ENCODE measurements around the gene PGS1.
"Not testable (repeated sequence)": the region's sequence is repeated elsewhere in the genome, so short reads cannot be mapped to it uniquely, and the experiment has no call there.

The PGS1 gene, protein sequence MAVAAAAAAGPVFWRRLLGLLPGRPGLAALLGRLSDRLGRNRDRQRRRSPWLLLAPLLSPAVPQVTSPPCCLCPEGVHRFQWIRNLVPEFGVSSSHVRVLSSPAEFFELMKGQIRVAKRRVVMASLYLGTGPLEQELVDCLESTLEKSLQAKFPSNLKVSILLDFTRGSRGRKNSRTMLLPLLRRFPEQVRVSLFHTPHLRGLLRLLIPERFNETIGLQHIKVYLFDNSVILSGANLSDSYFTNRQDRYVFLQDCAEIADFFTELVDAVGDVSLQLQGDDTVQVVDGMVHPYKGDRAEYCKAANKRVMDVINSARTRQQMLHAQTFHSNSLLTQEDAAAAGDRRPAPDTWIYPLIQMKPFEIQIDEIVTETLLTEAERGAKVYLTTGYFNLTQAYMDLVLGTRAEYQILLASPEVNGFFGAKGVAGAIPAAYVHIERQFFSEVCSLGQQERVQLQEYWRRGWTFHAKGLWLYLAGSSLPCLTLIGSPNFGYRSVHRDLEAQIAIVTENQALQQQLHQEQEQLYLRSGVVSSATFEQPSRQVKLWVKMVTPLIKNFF

DNA sequence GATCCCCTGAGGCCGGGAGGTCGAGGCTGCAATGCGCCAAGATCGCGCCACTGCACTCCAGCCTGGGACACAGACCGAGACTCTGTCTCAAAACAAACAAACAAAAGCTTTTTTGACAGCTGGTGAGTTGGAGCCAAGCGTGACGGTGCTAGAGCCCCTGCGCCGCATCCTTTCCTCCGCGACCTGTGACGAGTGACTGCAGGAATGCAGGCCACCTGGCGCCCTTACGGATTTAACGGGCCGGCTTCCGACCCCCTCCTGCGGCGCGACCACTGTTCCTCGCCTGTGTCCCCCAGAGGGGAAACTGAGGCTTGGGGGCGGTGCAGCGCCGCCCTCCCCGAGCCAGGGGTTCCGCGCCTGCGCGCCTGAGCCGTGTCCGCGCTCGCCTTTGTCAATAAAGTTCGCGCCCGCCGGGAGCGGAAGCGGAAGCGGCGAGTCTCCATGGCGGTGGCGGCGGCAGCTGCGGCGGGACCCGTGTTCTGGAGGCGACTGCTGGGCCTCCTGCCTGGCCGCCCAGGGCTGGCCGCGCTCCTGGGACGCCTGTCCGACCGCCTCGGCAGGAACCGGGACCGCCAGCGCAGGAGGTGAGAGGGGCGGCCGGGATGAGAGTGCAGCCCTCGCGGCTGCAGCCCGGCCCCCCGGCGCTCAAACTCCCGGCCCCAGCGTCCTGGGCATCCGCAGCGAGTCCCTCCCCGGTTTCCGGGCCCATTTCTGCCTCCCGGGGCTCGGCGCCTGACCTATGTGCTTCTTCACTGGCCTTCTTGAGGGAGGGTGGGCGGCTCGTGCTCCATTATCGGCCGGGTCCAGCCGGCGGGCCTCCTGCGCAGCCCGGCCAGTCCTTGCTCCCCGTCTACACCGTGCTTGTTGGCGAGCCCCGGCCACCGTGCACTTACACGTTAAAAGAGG is at the start of gene PGS1:
TSS of gene PGS1 (plus strand) at position 425 of the 906 bp plus-strand sequence. CDS start at position 442, 17 bp downstream.
- Histone ChIP-seq H3K9me3 (ENCODE audit: control insufficient read depth in 1 of 2, low read length in 2 of 2) (no peaks in the 10 kb centered on the region), H3K36me3 (ENCODE audit: control insufficient read depth in 1 of 2, insufficient read depth in 2 of 2, low read length in 2 of 2) (peaks cover 0 to 10% of the 10 kb centered on the region in 2 donors), H3K4me1 (ENCODE audit: control insufficient read depth in 1 of 2, insufficient read depth in 2 of 2, low read length in 2 of 2) (peaks cover 11 to 24% of the 10 kb centered on the region in 2 donors), H3K4me3 (ENCODE audit: low read depth in 1 of 2, low read length in 2 of 2) (peak within 1 kb of the TSS; percentile 90 to 98), H3K27me3 (ENCODE audit: low read depth, low read length) (no peaks in the 10 kb centered on the region), H3K27ac (ENCODE audit: low read length) (peak within 1 kb of the TSS; percentile 86)

DNA sequence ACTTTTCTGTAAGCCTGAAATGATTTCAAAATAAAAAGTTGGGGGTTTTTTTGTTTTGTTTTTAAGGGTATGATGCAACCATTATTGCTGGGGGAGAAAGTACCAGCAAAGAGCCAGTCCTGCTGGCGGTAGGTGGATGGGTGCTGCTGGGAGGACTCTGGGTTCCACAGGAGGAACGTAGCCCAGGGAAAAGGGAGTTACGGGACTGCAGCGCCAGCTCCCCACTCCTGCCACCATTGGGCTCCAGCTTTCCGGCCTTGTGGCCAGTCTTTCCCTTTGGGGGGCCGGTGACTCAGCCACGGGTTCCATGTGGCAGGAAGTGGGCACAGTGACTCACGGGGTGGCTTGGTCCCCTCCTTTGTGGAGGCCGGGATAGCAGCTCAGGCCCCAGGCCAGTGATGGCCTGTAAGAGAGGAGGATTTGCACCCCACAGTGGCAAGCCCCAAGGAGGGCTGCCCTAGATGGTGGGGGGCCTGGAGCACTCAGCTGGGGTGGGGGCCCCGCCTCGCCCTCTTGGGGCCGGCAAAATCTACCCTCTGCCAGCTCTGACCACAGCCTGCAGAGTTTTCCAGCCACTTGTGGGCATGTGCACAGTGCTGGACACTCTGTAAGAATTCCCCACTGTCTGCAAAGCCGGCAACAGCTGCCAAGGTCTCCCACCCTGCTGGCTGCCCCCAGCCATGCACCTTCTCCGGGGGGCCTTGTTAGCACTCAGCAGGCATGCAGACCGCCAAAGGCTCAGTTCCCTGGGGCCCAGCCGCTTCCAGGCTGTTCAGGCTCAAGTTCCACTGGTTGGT is 49.0 kb upstream of the PGS1 start:
- H3K27ac ChIP-seq (ENCODE audit: low read length): no peak overlapping the region
- no peaks in the 10 kb centered on the region for H3K36me3 ChIP-seq (ENCODE audit: control insufficient read depth in 1 of 2, insufficient read depth in 2 of 2, low read length in 2 of 2)
- no peak overlapping the region for H3K4me3 ChIP-seq (ENCODE audit: low read depth in 1 of 2, low read length in 2 of 2)
- H3K27me3 ChIP-seq (ENCODE audit: low read depth, low read length): no peaks in the 10 kb centered on the region
- no peaks in the 10 kb centered on the region for H3K9me3 ChIP-seq (ENCODE audit: control insufficient read depth in 1 of 2, low read length in 2 of 2)
- H3K4me1 ChIP-seq (ENCODE audit: control insufficient read depth in 1 of 2, insufficient read depth in 2 of 2, low read length in 2 of 2): peaks cover 0 to 6% of the 10 kb centered on the region in 2 donors

DNA sequence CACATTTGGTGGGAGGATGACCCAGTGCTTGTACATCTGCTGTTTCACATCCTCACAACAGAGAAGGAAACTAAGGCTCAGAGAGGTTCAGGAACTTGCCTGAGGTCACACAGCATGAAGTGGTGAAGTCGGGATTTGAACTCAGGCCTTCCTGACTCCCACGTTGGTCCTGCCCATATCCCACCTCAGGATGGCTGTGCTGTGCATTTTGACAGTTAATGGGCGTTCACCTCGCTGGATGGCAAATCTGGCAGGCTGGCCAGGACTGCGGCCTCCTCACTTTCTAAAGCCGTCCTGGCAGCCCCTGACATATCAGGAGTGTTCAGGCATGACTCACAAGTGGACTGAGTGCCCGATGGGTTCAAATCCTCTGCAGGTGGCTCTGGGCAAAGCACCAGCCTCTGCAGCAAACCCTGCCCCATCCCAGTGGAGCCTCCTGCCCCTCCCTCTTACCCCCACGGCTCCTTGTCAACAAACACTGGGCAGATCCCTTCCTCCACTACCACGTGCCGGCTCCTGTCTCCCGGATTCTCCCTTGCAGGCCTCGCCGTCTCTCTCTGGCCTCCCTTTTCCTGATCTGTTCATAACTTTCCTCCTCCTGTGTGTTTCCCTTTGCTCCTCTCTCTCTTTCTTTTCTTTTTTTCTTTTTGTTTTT is 47.8 kb upstream of the PGS1 start:
- H3K4me1 ChIP-seq (ENCODE audit: control insufficient read depth in 1 of 2, insufficient read depth in 2 of 2, low read length in 2 of 2): peaks cover 0 to 6% of the 10 kb centered on the region in 2 donors
- no peaks in the 10 kb centered on the region for H3K27me3 ChIP-seq (ENCODE audit: low read depth, low read length)
- no peak overlapping the region for H3K4me3 ChIP-seq (ENCODE audit: low read depth in 1 of 2, low read length in 2 of 2)
- H3K9me3 ChIP-seq (ENCODE audit: control insufficient read depth in 1 of 2, low read length in 2 of 2): no peaks in the 10 kb centered on the region
- no peak overlapping the region for H3K27ac ChIP-seq (ENCODE audit: low read length)
- no peaks in the 10 kb centered on the region for H3K36me3 ChIP-seq (ENCODE audit: control insufficient read depth in 1 of 2, insufficient read depth in 2 of 2, low read length in 2 of 2)

DNA sequence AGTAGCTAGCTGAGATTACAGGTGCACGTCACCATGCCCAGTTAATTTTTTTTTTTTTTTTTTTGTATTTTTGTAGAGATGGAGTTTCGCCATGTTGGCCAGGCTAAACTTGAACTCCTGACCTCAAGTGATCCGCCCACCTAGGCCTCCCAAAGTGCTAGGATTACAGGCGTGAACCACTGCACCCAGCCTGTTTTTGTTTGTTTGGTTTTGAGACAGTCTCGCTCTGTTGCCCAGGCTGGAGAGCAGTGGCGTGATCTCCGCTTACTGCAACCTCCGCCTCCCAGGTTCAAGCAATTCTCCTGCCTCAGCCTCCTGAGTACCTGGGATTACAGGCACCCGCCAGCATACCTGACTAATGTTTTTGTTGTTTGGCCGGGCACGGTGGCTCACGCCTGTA is 47.1 kb upstream of the PGS1 start:
- not testable (repeated sequence) for H3K27ac ChIP-seq (ENCODE audit: low read length)

DNA sequence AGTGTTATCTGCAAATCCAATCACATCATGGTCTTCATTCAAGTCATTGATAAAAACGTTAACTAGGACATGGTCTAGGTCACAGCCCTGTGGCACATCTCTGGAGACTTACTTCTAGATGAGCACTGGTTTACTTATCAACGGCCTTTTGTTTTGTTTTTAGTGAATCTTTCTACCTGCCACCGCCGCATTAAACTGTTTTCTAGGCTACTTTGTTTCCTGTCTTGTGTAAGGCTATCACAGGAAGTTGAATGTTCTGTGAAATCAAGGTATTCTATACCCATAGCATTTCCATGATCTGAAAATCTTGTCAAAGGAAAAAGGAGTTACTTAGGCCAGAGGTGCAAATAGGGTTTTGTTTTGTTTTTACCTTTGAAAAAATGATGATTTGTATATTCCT is 45.5 kb upstream of the PGS1 start:
- Histone ChIP-seq H3K27me3 (ENCODE audit: low read depth, low read length) (no peaks in the 10 kb centered on the region), H3K36me3 (ENCODE audit: control insufficient read depth in 1 of 2, insufficient read depth in 2 of 2, low read length in 2 of 2) (no peaks in the 10 kb centered on the region), H3K9me3 (ENCODE audit: control insufficient read depth in 1 of 2, low read length in 2 of 2) (no peaks in the 10 kb centered on the region), H3K4me1 (ENCODE audit: control insufficient read depth in 1 of 2, insufficient read depth in 2 of 2, low read length in 2 of 2) (peaks cover 3 to 6% of the 10 kb centered on the region in 2 donors), H3K4me3 (ENCODE audit: low read depth in 1 of 2, low read length in 2 of 2) (no peak overlapping the region), H3K27ac (ENCODE audit: low read length) (no peak overlapping the region)

More for the DNA sequence above, 47.1 kb upstream of the PGS1 start:
- not testable (repeated sequence) for H3K36me3 ChIP-seq (ENCODE audit: control insufficient read depth in 1 of 2, insufficient read depth in 2 of 2, low read length in 2 of 2); H3K4me3 ChIP-seq (ENCODE audit: low read depth in 1 of 2, low read length in 2 of 2); H3K9me3 ChIP-seq (ENCODE audit: control insufficient read depth in 1 of 2, low read length in 2 of 2); H3K4me1 ChIP-seq (ENCODE audit: control insufficient read depth in 1 of 2, insufficient read depth in 2 of 2, low read length in 2 of 2); H3K27me3 ChIP-seq (ENCODE audit: low read depth, low read length)

DNA sequence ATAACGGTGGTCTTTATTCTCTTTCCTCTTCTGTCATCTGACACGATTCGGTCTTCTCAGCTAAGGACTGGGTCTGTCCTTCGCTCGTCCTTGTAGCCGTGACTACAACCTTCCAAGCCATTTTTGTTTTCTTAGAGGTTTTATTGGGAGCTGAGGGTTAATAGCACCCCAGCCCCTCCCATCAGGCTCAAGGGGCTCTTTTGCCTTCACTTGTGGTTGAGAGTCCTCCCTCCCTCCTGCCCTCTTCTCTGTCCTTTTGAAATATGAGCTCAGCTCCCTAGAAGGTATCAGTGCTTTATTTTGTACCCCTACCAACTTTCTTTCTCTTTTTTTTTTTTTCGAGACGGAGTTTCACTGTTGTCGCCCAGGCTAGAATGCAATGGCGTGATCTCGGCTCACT is 43.2 kb upstream of the PGS1 start:
- H3K27ac ChIP-seq (ENCODE audit: low read length): no peak overlapping the region
- H3K36me3 ChIP-seq (ENCODE audit: control insufficient read depth in 1 of 2, insufficient read depth in 2 of 2, low read length in 2 of 2): no peaks in the 10 kb centered on the region
- no peak overlapping the region for H3K4me3 ChIP-seq (ENCODE audit: low read depth in 1 of 2, low read length in 2 of 2)
- peaks cover 6 to 8% of the 10 kb centered on the region in 2 donors for H3K4me1 ChIP-seq (ENCODE audit: control insufficient read depth in 1 of 2, insufficient read depth in 2 of 2, low read length in 2 of 2)
- H3K27me3 ChIP-seq (ENCODE audit: low read depth, low read length): no peaks in the 10 kb centered on the region
- H3K9me3 ChIP-seq (ENCODE audit: control insufficient read depth in 1 of 2, low read length in 2 of 2): no peaks in the 10 kb centered on the region

DNA sequence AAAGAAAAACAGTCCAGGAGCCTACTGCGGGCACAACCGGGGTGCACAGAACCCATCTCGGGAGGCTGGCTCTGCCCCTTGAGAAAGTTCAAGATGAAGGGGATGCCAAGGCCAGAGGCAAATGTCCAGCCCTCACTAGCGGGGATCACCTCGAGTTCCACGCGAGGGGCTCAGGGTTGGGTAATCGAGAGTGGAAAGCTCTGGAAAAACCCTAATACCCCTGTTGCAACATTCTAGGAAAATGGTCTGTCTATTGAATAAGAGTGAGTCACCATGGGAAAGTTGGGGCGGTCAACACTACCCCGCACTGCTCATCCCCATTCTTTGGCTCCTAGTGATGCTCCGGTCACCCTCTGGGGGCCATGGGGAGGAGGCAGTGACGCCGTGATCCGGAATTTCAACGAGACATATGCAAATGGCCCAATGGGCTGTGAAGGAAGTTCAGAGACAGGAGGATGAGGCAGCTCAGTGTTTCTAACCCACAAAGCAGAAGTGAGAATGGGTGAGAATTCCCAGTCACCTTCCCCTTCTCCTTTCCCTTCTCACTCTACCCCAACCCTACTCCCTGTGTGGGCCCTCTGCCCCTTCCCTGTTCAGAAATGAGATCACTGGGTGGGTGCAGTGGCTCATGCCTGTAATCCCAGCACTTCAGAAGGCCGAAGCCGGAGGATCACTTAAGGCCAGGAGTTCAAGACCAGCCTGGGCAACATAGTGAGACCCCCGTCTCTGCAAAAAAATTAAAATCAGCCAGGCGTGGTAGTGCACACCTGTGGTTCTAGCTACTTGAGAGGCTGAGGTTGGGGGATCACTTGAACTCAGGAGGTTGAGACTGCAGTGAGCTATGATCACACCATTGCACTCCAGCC is 41.0 kb upstream of the PGS1 start:
- Histone ChIP-seq H3K4me1 (ENCODE audit: control insufficient read depth in 1 of 2, insufficient read depth in 2 of 2, low read length in 2 of 2) (peaks cover 5 to 8% of the 10 kb centered on the region in 2 donors), H3K27me3 (ENCODE audit: low read depth, low read length) (no peaks in the 10 kb centered on the region), H3K27ac (ENCODE audit: low read length) (no peak overlapping the region), H3K36me3 (ENCODE audit: control insufficient read depth in 1 of 2, insufficient read depth in 2 of 2, low read length in 2 of 2) (peaks cover 0 to 4% of the 10 kb centered on the region in 2 donors), H3K4me3 (ENCODE audit: low read depth in 1 of 2, low read length in 2 of 2) (no peak overlapping the region), H3K9me3 (ENCODE audit: control insufficient read depth in 1 of 2, low read length in 2 of 2) (no peaks in the 10 kb centered on the region)

DNA sequence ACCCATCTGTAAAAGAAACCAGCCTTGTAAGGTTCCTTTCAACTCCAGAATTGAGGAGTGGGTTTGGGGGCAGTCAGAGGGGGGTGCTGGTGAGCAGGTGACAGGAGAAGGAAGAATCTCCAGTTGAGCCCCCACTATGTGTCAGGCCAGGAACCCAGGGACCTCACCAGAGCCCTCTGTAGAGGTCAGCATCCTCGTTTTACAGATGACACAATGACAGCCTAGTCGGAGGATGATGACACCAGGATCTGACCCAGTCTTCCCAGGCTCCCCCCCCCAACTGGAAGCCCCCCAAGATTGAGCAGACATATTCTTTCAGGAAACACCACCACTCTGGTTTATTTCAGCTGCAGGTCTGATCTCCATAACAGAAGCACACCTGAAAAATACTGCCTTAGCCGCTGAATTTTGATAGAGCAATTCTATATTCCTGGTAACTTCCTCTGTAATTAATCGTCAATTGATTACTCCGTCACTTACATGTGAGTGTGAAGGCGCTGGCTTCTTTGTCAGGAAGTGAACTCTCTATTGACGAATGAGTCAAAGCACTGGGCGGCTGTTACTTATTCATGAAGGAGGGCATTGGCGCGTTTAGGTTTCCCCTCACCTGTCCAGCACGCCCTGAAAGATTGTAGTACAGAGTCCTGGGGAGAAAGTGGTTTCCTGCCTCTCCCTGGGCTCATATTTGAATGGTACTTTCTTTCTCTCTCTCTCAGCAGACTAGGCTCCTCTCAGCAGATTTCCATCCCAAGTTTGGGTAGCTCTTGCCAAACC is 39.8 kb upstream of the PGS1 start:
- peaks cover 0 to 7% of the 10 kb centered on the region in 2 donors for H3K36me3 ChIP-seq (ENCODE audit: control insufficient read depth in 1 of 2, insufficient read depth in 2 of 2, low read length in 2 of 2)
- no peak overlapping the region for H3K4me3 ChIP-seq (ENCODE audit: low read depth in 1 of 2, low read length in 2 of 2)
- H3K27me3 ChIP-seq (ENCODE audit: low read depth, low read length): no peaks in the 10 kb centered on the region
- H3K9me3 ChIP-seq (ENCODE audit: control insufficient read depth in 1 of 2, low read length in 2 of 2): no peaks in the 10 kb centered on the region
- peak overlapping the region; percentile 60 for H3K27ac ChIP-seq (ENCODE audit: low read length)
- peaks cover 16 to 19% of the 10 kb centered on the region in 2 donors for H3K4me1 ChIP-seq (ENCODE audit: control insufficient read depth in 1 of 2, insufficient read depth in 2 of 2, low read length in 2 of 2)

DNA sequence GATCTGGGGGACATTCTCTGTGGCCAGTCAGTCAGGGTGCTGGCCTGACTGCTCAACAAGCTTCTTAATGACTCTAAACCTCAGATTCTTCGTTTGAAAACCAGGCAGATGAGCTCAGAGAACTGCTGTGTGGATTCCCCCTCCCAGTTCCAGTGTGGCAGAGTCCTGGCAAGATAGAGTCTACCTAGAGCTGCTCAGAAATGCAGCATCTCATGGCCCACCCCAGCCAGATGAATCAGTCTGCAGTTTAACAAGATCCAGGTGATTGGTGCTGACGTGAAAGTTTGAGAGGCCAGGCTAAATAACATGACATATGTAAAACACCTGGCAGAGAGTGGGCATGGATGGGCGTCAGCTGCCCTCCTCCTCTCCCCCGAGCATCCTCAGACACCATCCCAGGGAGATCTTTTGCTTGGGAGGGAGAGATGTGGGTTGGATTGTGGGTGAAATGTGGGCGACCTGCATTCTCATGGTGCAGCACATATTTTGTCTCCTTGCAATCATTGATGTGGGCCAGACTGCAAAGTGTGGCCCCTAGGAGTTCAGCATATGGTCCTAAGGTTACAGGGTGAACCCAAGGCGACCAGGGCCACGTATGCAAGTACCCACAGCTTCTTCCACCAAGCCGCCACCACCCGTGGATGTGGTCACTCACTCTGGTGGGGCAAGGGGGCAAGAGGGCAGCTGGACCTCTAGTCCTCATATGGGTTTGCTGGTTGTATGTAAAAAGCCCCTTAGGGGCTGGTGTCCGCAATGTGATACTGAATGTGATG is 38.1 kb upstream of the PGS1 start:
- Histone ChIP-seq H3K27ac (ENCODE audit: low read length) (peak overlapping the region; percentile 33), H3K4me3 (ENCODE audit: low read depth in 1 of 2, low read length in 2 of 2) (no peak overlapping the region), H3K27me3 (ENCODE audit: low read depth, low read length) (no peaks in the 10 kb centered on the region), H3K4me1 (ENCODE audit: control insufficient read depth in 1 of 2, insufficient read depth in 2 of 2, low read length in 2 of 2) (peaks cover 20 to 26% of the 10 kb centered on the region in 2 donors), H3K36me3 (ENCODE audit: control insufficient read depth in 1 of 2, insufficient read depth in 2 of 2, low read length in 2 of 2) (peaks cover 0 to 7% of the 10 kb centered on the region in 2 donors), H3K9me3 (ENCODE audit: control insufficient read depth in 1 of 2, low read length in 2 of 2) (no peaks in the 10 kb centered on the region)
